ENCODE measurements around the gene TWNK. TPM values are rescaled to one million over a fixed set of nuclear protein-coding genes. Genes with fewer than 3 reads are reported as not detected.

Gene TWNK
- total and polyA plus RNA-seq, 2 experiments from 2014 or later: 12.2 to 29.4 TPM

GRCh38 chr10:100939763-100940344 lies 47.5 kb upstream of the TWNK start:
- H3K36me3 ChIP-seq (ENCODE audit: insufficient read depth): peaks cover 22% of the 10 kb centered on the region

More at GRCh38 chr10:100939763-100940344, 47.5 kb upstream of the TWNK start:
- H3K27me3 ChIP-seq (ENCODE audit: insufficient read depth): no peaks in the 10 kb centered on the region
- TF ChIP-seq JUNB (IDR thresholded peaks at IDR 0.05; ENCODE audit: unreplicated experiment): no peak
- no peak for TF ChIP-seq EZH2phosphoT487 (IDR thresholded peaks at IDR 0.05; ENCODE audit: unreplicated experiment)
- no peak for TF ChIP-seq STAT1 (IDR thresholded peaks at IDR 0.05; ENCODE audit: unreplicated experiment)
- TF ChIP-seq EZH2 (IDR thresholded peaks at IDR 0.05; ENCODE audit: low read depth, unreplicated experiment): no peak
- TF ChIP-seq NANOG (IDR thresholded peaks at IDR 0.05; ENCODE audit: borderline replicate concordance): no peak
- no peak for TF ChIP-seq ZNF114 (CRISPR knock-in tag; IDR thresholded peaks at IDR 0.05)
- no peak for TF ChIP-seq CREB1 (CRISPR knock-in tag; IDR thresholded peaks at IDR 0.05; ENCODE audit: low read depth)
- TF ChIP-seq ZNF331 (CRISPR knock-in tag; IDR thresholded peaks at IDR 0.05; ENCODE audit: low read depth): no peak
- TF ChIP-seq ZNF462 (CRISPR knock-in tag; IDR thresholded peaks at IDR 0.05): no peak
- no peak for TF ChIP-seq CTCF (conservative IDR thresholded peaks at IDR 0.05; ENCODE audit: low read depth in 2 of 2)
- no peak for TF ChIP-seq POLR2AphosphoS5 (IDR thresholded peaks at IDR 0.05; ENCODE audit: low read depth)
- Mint-ChIP-seq H3K4me3 (no peak overlapping the region), H3K27ac (no peak overlapping the region), H3K9me3 (no peaks in the 10 kb centered on the region; the same call in 2 of the 3 replicates), H3K27me3 (ENCODE audit: insufficient read depth, low read depth, poor library complexity) (no peaks in the 10 kb centered on the region), H3K36me3 (ENCODE audit: low read depth) (peaks cover 49% of the 10 kb centered on the region), H3K4me1 (no peaks in the 10 kb centered on the region)
- H2AFZ ChIP-seq: no peak overlapping the region
- no peak overlapping the region for H3K4me3 ChIP-seq
- no peaks in the 10 kb centered on the region for H3K9me2 ChIP-seq (ENCODE audit: insufficient read depth)
- H3K4me1 ChIP-seq (ENCODE audit: insufficient read depth): no peaks in the 10 kb centered on the region
- H4K20me1 ChIP-seq (replicated peaks; ENCODE audit: insufficient read depth): no peaks in the 10 kb centered on the region
- H3K4me2 ChIP-seq: no peak overlapping the region
- DNase-seq (ENCODE audit: low spot score): no peak
- H3F3A ChIP-seq (replicated peaks; ENCODE audit: low read depth): no peaks in the 10 kb centered on the region
- H3K27ac ChIP-seq (ENCODE audit: low read depth): no peak overlapping the region
- no peaks in the 10 kb centered on the region for H3K79me2 ChIP-seq (replicated peaks; ENCODE audit: insufficient read depth)
- ATAC-seq: no peak

All from GM23338 (cell line).